Psoas muscle (tissue), 8 donors: Measurements from ENCODE around the gene FCN1. TPM values are rescaled to one million over a fixed set of nuclear protein-coding genes. Genes with fewer than 3 reads are reported as not detected.

Source experiments
- ATAC-seq, 4 donors: fragments of 200-7000 bp; cut with Tn5 transposase; one replicate each; pipeline ENCODE4 v1.9.1; 2020; ENCODE audit warnings: moderate library complexity in 3 of 4, mild to moderate bottlenecking in 2 of 4
- DNase-seq, 2 donors: peaks; one replicate each; pipeline ENCODE4 v3.0.0-alpha.2; 2020
- H3K27ac ChIP-seq: fragments of 200-600 bp; one replicate; pipeline ENCODE4 v1.8.0; 2022
- H3K27me3 ChIP-seq, 3 donors: fragments of 200-600 bp in 1 of 3; one replicate each; pipeline versions ENCODE4 v1.6.1 to v1.8.0; 2013 to 2022; ENCODE audit warnings: low read length in 2 of 3, mild to moderate bottlenecking in 2 of 3, moderate library complexity in 1 of 3; ENCODE audit not compliant: insufficient read depth in 3 of 3
- H3K36me3 ChIP-seq, 2 donors: fragments of 200-600 bp in 1 of 2; one replicate each; pipeline versions ENCODE4 v1.6.1 to v1.8.0; 2013 to 2022; ENCODE audit warnings: low read depth in 1 of 2, mild to moderate bottlenecking in 1 of 2, moderate library complexity in 1 of 2; ENCODE audit not compliant: insufficient read depth in 1 of 2
- H3K4me1 ChIP-seq: fragments of 200-600 bp; one replicate; pipeline ENCODE4 v1.8.0; 2022
- H3K4me3 ChIP-seq: fragments of 200-600 bp; one replicate; pipeline ENCODE4 v1.8.0; 2022; ENCODE audit warnings: mild to moderate bottlenecking
- H3K9me3 ChIP-seq: fragments of 200-600 bp; one replicate; pipeline ENCODE4 v1.8.0; 2022
- CTCF ChIP-seq: fragments of 200-600 bp; IDR thresholded peaks from one replicate; pipeline ENCODE4 v1.8.0; 2022; ENCODE audit warnings: antibody characterized with exemption
- WGBS, 3 donors: extraction: QIAGEN DNeasy Blood & Tissue Kit; methylation state at CpG; one replicate each; pipeline versions ENCODE4 v1.1.6 to v1.1.7; 2013; 5-methylcytosine and 5-hydroxymethylcytosine counted together
- intact Hi-C, 2 donors: fragments of 100-400 bp; cut with DNase I; formaldehyde crosslinking; loops; one replicate each; pipeline versions ENCODE4 v1.11.0 to v1.14.2; 2022
- polyA plus RNA-seq, 3 donors: library from polyadenylated mRNA; stranded (reverse); fragments of 200-250 nt; gene quantifications; one replicate each; pipeline ENCODE4 v1.2.3, GENCODE V29; 2013
- total RNA-seq, 4 donors: library from RNA; stranded (reverse); fragmentation: NEBNext Ultra II Directional in 2 of 4; extraction: Animal tissue kit (Norgen Biotek cat#: 25700) in 2 of 4; gene quantifications; one replicate each; pipeline versions ENCODE4 v1.2.1 to v1.2.4, GENCODE V29; 2021 to 2023
- donor health status: healthy with polysubstance abuse.
- donor health status: DM: no; HTN: no; CAD: no; lungs with moderate emphysema.
- donor health status: Bipolar disorder and iron deficiency.
- donor health status: healthy.
- donor health status: DM: yes; HTN: yes; CAD: no.
- donor health status: DM: no; HTN: no; CAD: no.
- donor health status: DM: no; HTN: no; CAD: no.
- donor health status: DM: yes; HTN: yes; CAD: no.

FCN1 gene
- total and polyA plus RNA-seq, 7 donors = 0.51 to 3.9 (median 0.82) TPM

- no peaks in the 10 kb centered on the region for H3K36me3 ChIP-seq
- peaks cover 0 to 48% (median 7%) of the 10 kb centered on the region in 3 donors for H3K27me3 ChIP-seq
- no peaks in the 10 kb centered on the region for H3K9me3 ChIP-seq
- intact Hi-C loops = no loop called here
- ATAC-seq (no peak), DNase-seq (peak in 1 of 2 donors; percentile 39)
- H3K4me3 ChIP-seq = no peak overlapping the region
- H3K4me1 ChIP-seq = no peaks in the 10 kb centered on the region
- 80 to 88% (median 82%) methylated on average over 10 to 12 of the region's 12 CpGs for WGBS, 3 donors
- no peak for TF ChIP-seq CTCF
- no peak overlapping the region for H3K27ac ChIP-seq
These were observed 28.0 kb upstream of the FCN1 start for GRCh38 chr9:134945509-134946275.

- WGBS, 3 donors = 38 to 46% (median 42%) methylated on average over 14 of the region's 14 CpGs
- H3K27me3 ChIP-seq = peaks cover 0 to 50% (median 11%) of the 10 kb centered on the region in 3 donors
- no peaks in the 10 kb centered on the region for H3K4me1 ChIP-seq
- no peaks in the 10 kb centered on the region for H3K36me3 ChIP-seq
- TF ChIP-seq CTCF = no peak
- ATAC-seq = no peak
- no peaks in the 10 kb centered on the region for H3K9me3 ChIP-seq
- intact Hi-C loops = no loop called here
- DNase-seq = peak in 1 of 2 donors; percentile 39
- no peak overlapping the region for H3K27ac ChIP-seq
- no peak overlapping the region for H3K4me3 ChIP-seq
These were observed 27.2 kb upstream of the FCN1 start for GRCh38 chr9:134944916-134945315.

GRCh38 chr9:134944351-134944802 is 26.7 kb upstream of the FCN1 start:
- intact Hi-C loops = no loop called here
- Histone ChIP-seq H3K4me1 (no peaks in the 10 kb centered on the region), H3K27me3 (peaks cover 0 to 54% (median 11%) of the 10 kb centered on the region in 3 donors), H3K36me3 (no peaks in the 10 kb centered on the region), H3K4me3 (no peak overlapping the region), H3K27ac (no peak overlapping the region), H3K9me3 (no peaks in the 10 kb centered on the region)
- TF ChIP-seq CTCF = no peak
- DNase-seq (peak in 1 of 2 donors; percentile 30), ATAC-seq (no peak)
- WGBS, 3 donors = 19 to 21% (median 20%) methylated on average over 14 of the region's 14 CpGs

- intact Hi-C loops = no loop called here
- WGBS, 3 donors = 79 to 85% (median 83%) methylated on average over 14 to 15 of the region's 15 CpGs
- H3K36me3 ChIP-seq = no peaks in the 10 kb centered on the region
- H3K4me3 ChIP-seq = no peak overlapping the region
- H3K27ac ChIP-seq = no peak overlapping the region
- no peak for ATAC-seq
- TF ChIP-seq CTCF = no peak
- DNase-seq = peak in 1 of 2 donors; percentile 41
- H3K27me3 ChIP-seq = peaks cover 0 to 58% (median 11%) of the 10 kb centered on the region in 3 donors
- H3K4me1 ChIP-seq = no peaks in the 10 kb centered on the region
- H3K9me3 ChIP-seq = no peaks in the 10 kb centered on the region
These were observed 26.1 kb upstream of the FCN1 start for GRCh38 chr9:134943836-134944235.
